GM19238 (cell line): ENCODE data around the gene KCNJ14.

Source experiments
- DNase-seq: peaks from one replicate; pipeline ENCODE4 v3.0.0; 2011; ENCODE audit warnings: low spot score; ENCODE audit not compliant: insufficient read length

The KCNJ14 gene

DNA sequence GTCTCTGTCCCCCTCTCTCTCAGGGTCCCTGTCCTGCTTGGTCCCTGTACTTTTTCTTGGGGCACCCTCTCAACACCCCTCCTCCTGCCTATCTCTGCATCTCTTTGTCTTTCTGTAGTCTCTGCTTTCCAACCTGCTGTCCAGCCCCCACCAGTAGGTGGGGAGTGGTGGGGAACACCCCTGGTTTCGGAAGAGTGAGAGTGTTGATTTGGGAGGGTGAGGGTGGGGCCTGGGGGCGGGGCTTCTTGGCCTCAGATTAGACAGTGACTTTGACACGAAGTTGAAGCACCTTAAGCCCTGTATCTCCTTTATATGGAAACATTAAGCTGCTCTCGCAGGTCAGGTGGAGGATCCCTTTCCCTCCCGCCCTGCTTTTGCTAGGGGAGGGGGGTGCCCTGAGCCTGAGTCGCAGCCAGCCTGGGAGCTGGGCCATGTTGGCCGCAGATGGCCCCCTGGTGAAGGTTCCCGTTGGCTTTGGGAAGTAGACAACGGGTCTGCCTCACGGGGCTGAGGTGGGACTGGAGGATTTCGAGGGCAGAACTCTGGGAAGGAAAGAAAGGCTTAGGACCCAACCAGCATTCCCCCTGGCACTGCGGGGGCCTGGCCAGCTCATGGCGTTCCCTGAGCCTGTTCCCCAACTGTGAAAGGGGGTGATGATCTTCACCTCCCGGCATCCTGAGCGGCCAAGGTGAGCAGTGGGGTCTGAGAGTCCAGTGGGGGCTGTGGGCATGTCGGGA is at the start of gene KCNJ14:
KCNJ14 (plus strand) TSS at position 404 of the 737 bp plus-strand sequence. CDS start 6,151 bp downstream, outside the sequence.
- DNase-seq, result no peak

GRCh38 chr19:48405850-48406249 is 49.5 kb upstream of the KCNJ14 start:
- DNase-seq, result no peak

DNA sequence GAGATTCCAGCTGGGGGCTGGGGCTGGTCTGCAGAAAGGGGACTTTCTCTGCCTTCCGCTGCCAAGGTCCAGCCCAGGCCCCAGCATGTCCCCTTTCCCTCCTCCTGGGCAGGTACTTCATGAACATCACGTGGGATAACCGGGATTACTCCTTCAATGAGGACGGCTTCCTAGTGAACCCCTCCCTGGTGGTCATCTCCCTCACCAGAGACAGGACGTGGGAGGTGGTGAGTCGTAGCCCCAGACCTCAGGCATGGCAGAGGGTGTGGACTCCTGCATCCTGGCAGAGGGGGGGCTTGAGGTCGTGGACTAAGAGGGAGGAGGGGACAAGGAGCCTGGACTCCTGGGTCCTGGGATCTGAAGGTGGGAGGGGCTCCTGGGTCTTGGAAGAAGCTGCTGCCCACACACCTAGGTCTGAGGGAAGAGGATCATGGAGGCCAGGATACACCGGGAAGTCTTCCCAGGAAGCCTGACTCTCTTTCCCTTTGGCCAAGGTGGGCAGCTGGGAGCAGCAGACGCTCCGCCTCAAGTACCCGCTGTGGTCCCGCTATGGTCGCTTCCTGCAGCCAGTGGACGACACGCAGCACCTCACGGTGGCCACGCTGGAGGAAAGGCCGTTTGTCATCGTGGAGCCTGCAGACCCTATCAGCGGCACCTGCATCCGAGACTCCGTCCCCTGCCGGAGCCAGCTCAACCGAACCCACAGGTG is 41.3 kb upstream of the KCNJ14 start:
- DNase-seq, result no peak

DNA sequence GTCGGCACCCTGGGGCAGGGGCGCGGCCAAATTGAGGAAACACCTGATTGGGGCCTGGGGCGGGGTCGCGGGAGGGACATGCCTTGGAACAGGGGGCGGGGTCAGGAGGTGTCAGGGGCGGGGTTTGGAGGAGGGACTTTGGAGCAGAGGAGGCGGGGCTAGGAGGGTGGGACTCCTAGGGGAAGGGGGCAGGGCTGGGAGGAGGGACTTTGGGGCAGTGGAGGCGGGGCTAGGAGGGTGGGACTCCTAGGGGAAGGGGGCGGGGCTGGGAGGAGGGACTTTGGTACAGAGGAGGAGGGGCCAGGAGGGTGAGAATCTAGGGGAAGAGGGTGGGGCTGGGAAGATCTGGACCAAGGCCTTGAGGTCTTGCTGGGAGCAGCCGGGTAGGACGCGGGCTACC is 40.0 kb upstream of the KCNJ14 start:
- no peak for DNase-seq

GRCh38 chr19:48415806-48416221 is 39.6 kb upstream of the KCNJ14 start:
- no peak for DNase-seq

DNA sequence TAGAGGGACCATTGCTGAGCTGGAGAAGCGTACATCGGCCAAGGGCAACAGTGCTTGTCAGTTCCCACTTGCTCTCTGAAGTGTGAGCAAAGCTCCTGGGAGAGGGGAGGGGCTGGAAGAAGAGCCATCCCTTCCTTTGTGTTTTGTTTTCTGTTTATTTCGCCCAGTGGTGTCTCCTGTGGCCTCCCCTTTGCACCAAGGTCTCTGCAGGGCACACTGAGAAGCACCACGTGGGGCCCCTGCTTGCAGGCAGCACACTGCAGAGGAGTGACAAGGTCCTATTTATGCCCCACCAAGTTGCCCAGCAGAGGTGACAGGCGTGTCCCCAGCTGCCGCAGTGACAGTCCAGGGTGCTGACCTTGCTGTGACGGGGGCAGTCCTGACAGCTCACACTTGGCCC is 38.0 kb upstream of the KCNJ14 start:
- DNase-seq, result no peak

GRCh38 chr19:48418317-48419064 is 36.9 kb upstream of the KCNJ14 start:
- DNase-seq, result no peak

DNA sequence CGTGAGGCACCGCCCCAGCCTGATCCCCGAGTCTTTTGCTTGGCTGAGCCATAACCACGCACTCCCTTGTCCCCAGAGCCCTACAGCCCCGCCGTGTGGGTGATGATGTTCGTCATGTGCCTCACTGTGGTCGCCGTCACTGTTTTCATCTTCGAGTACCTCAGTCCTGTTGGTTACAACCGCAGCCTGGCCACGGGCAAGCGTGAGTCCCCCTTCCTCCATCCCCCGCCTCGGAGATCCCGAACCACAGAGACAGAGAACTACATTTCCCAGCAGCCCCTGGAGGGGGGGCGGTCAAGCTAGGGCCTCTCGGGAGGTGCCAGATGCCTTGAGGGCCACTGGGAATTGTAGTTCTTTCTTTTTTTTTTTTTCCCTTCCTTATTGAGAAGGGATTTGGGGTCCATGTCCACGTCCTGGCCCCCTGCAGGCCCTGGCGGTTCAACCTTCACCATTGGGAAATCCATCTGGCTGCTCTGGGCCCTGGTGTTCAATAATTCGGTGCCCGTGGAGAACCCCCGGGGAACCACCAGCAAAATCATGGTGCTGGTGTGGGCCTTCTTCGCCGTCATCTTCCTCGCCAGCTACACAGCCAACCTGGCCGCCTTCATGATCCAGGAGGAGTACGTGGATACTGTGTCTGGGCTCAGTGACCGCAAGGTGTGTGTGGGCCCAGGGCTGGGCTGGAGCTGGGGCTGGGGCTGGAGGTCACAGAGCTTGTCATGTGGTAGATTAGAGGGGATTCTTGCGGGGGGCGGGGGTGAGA is 36.0 kb upstream of the KCNJ14 start:
- peak; percentile 78 for DNase-seq

GRCh38 chr19:48421548-48421947 is 33.8 kb upstream of the KCNJ14 start:
- DNase-seq, result no peak

DNA sequence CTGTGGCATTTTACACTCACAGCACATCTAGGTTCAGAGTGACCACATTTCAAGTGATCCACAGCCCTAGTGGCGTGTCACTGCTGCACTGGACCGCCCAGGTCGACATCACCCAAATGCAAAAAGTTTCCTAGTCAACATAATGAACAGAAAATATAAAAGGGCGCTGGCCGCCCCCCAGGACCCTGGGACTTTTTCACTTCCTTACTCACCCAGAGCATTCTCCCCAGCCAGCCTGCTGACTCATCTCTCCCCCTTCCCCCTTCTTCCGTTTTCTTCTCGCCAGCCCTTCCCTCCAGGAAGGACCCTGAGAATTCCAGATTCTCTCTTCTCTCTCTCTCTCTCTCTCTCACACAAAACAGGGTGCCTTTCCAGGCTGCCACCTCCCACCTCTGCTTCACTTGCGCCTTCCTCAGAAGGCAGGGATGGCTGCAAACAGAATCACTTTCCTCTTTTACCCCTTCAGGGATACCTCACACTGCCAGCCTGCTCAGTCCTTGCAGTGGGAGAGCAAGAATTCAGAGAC is 30.6 kb upstream of the KCNJ14 start:
- no peak for DNase-seq

GRCh38 chr19:48428670-48429069 is 26.7 kb upstream of the KCNJ14 start:
- no peak for DNase-seq

DNA sequence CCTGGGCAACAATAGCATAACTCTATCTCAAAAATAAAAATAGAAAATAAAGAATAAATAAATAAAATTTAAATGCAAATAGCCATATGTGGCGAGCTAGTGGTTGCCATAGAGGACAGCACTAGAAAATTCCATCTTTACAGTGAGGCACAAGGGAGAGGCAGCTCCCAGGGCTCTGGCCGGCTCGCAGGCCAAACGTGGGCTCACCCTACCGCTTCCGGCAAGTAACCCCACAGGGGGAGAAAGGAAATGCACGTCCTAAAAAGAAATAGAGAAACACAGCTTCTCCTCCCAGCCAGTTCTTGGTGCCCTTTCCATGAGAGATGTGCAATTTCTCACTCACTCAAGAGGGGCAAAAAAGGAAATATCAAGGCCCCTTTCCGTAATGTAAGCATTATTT is 22.0 kb upstream of the KCNJ14 start:
- no peak for DNase-seq

DNA sequence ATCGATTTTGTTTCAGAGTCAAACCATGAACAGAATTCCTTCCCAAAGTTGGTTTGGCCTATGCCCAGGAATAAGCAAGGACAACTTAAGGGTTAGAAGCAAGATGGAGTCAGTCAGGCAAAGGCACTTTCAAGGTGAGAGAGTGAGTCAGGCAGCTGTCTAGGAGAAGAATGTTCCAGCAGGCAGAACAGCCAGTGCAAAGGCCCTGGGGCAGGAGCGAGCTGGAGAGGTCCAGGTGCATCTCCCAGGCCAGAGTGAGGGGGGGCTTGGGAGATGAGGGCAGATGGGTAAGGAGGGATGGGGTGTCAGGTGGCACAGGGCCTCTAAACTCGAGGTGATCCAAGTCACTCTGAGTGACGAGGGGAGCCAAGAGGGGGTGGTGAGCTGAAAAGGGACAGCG is 18.8 kb upstream of the KCNJ14 start:
- DNase-seq, result no peak

GRCh38 chr19:48441360-48442050 is 13.9 kb upstream of the KCNJ14 start:
- DNase-seq, result no peak

DNA sequence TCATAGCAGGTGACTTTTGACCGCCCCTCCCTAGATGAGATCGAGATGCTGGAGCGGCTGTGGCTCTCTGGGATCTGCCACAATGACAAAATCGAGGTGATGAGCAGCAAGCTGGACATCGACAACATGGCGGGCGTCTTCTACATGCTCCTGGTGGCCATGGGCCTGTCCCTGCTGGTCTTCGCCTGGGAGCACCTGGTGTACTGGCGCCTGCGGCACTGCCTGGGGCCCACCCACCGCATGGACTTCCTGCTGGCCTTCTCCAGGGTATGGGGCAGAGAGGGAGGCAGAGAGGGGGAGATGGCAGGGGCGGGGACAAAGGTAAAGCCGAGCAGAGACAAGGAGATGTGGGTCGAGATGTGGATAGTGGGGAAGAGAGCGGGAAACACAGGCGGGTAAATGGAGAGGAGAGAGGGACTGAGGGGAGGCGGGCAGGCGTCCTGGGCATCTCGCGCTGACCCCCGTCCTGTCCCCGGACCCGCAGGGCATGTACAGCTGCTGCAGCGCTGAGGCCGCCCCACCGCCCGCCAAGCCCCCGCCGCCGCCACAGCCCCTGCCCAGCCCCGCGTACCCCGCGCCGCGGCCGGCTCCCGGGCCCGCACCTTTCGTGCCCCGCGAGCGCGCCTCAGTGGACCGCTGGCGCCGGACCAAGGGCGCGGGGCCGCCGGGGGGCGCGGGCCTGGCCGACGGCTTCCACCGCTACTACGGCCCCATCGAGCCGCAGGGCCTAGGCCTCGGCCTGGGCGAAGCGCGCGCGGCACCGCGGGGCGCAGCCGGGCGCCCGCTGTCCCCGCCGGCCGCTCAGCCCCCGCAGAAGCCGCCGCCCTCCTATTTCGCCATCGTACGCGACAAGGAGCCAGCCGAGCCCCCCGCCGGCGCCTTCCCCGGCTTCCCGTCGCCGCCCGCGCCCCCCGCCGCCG is 13.0 kb upstream of the KCNJ14 start:
- DNase-seq, result no peak

GRCh38 chr19:48443256-48443655 is 12.1 kb upstream of the KCNJ14 start:
- DNase-seq, result no peak

DNA sequence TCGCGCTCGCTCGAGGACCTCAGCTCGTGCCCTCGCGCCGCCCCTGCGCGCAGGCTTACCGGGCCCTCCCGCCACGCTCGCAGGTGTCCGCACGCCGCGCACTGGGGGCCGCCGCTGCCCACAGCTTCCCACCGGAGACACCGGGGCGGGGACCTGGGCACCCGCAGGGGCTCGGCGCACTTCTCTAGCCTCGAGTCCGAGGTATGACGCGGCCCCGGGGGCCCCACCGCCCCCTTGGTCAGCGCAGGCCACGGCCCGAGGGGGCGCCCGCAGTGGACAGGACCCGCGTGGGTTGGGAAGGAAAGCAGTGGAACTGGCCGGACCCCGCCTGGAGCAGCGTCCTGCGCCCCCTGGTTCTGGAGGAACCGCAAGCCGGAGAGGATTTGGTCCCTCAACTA is 11.6 kb upstream of the KCNJ14 start:
- no peak for DNase-seq

DNA sequence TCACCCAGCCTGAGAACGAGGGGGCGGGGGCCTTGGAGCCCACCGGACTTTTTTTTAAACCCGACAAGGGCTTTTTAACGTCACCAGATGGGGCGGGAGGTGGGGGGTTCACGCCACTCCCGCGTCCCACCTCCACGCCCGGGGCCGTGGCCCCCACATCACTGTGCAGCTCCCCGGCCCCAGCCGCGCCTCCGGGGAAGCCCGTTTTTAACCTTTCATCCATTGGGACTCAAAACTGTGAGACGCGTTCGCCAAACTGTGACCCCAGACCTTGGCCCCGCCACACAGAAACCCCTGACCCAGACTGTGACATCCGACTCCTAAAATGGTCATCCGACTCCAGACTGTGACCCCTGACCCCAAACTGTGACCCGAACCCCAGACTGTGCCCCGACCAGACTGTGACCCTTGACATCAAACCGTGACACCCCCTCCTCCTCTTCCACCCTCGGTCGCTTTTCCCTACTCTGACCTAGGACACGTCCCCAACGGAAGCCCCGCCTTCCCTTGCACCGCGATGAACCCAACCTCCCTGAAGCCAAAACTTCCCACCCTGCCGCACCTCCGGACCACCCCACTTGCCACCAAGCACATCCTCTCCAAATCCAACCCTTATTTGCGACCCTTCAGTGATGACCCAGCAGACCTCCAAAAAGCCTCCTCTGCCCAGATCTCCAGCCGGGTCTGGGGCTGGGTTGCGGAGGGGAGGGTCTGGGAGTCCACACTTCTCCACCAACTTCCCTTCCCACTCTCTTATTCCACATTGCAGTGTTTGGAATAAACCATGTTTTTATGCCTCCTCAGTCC is 11.0 kb upstream of the KCNJ14 start:
- DNase-seq, result no peak

DNA sequence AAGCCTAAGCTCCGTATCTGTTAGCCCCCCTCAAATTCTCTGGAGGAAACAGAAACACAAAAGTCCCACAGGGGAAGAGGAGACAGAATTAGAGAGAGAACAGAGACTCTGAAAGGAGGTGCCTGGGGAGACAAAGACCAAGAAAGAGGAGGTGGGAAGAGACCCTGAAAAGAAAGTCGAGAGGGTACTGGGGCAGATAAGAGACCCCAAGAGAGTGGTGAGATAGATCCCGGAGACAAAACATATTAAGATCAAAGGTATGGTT is 10.5 kb upstream of the KCNJ14 start:
- no peak for DNase-seq
